Nasal cavity respiratory epithelium epithelial cell of viscerocranial mucosa (primary cell): Measurements from ENCODE around the gene EXD3. TPM values are rescaled to one million over a fixed set of nuclear protein-coding genes. Genes with fewer than 3 reads are reported as not detected.

Experiments used
- total RNA-seq: library from RNA; depleted of rRNA; stranded (reverse); fragments of >200 nt; gene quantifications from 2 replicates; pipeline ENCODE4 v1.2.3, GENCODE V29; 2014

Gene EXD3
- total RNA-seq = 6.5 and 10.6 TPM in 2 replicates

GRCh38 chr9:137422604-137423513, at the start of gene EXD3, which contains the start of gene NOXA1:
Gene EXD3 (minus strand): TSS chr9:137423162. CDS start chr9:137395357, 27,805 bp downstream.
Gene NOXA1 (plus strand): TSS chr9:137423393. CDS start chr9:137423530, 137 bp downstream.

DNA sequence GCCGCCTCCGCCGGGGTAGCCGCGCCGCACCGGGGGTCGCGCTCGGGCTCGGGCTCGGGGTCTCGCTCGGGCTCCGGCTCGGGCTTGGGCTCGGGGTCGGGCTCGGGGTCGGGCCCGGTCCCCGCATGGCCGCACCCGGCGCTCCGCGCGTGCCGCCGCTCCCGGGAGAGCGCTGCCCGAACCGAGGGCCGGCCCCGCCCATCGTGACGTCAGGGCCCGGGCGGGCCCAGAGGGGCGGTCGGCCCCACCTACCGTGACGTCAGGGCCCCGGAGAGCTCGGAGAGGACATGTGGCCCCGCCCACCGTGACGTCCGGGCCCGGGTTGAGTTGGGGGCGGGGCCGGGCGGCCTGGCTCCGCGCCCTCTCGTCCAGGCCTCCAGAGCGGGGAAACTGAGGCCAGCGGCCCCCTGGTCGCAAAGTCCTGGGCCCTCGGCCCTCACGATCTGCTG, 36.2 kb upstream of the EXD3 start, which contains the start of gene NSMF:
Gene NSMF (minus strand): TSS at position 183 of the 449 bp plus-strand sequence. CDS start 232 bp downstream, outside the sequence.

GRCh38 chr9:137441289-137441934, 18.4 kb upstream of the EXD3 start, which contains the start of gene ENTPD8:
Gene ENTPD8 (minus strand): TSS chr9:137441357. CDS start chr9:137438285, 3,072 bp downstream.

GRCh38 chr9:137302118-137302448, 120.9 kb downstream of the EXD3 start, which contains the start of gene NRARP:
Gene NRARP (minus strand): TSS chr9:137302271. CDS start chr9:137301928, 343 bp downstream.

DNA sequence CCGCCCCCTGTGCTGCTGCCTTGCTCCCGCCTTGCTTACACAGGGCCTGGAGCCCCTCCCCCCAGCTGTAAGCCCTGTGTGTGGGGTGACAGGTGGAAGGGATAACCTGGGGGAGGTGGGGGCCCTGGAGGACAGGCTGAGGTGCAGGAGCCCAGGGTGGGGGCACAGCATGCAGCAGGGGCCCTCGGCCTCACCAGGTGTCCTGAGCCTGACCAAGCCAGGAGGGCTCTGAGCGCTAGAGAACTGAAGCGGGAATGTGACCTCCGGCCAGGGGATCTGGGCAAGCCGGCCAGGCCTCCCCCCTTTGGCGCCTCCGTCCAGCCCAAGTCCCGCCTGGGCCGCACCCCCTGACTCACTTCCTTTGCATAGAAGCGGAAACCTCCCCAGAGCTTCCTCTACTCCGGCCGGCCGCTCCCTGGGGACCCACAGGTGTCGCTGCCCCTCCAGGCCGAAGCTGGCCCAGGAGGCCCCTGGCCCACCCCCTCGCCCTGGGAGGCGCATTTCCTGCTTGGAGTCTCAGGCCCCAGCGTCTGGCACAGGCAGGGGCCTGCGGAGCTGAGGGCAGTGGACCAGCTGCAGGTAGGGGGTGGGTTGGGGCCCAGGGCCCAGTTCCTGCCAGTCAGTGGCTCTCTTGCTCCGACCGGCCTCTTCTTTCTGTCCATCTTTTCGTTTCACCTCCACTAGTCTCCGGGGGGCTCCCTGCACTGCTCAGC, 145.5 kb downstream of the EXD3 start, which contains the start of gene TOR4A:
Gene TOR4A (plus strand): TSS at position 398 of the 713 bp plus-strand sequence. CDS start 964 bp downstream, outside the sequence.

Other genes with a start within 250 kb of the EXD3 start
- gene ANAPC2, start 234.6 kb downstream of the EXD3 start, total RNA-seq = 17.4 and 24.1 TPM in 2 replicates
- 46.5 and 57.4 TPM in 2 replicates for gene SSNA1, start 234.5 kb downstream of the EXD3 start, total RNA-seq
- gene TPRN, start 222.4 kb downstream of the EXD3 start, total RNA-seq = 3.6 and 4.8 TPM in 2 replicates
- gene TMEM203, start 217.5 kb downstream of the EXD3 start, total RNA-seq = 33.0 and 38.3 TPM in 2 replicates
- 5.8 and 7.3 TPM in 2 replicates for gene NDOR1, start 217.5 kb downstream of the EXD3 start, total RNA-seq
- 0.34 and 0.78 TPM in 2 replicates for gene RNF208, start 200.9 kb downstream of the EXD3 start, total RNA-seq
- 1.6 and 3.8 TPM in 2 replicates for gene CYSRT1, start 198.0 kb downstream of the EXD3 start, total RNA-seq
- gene RNF224, start 195.7 kb downstream of the EXD3 start, total RNA-seq = under 0.01 and 0.28 TPM in 2 replicates
- under 0.01 TPM in 1 of 2 replicates, not detected in the other for gene SLC34A3, start 192.3 kb downstream of the EXD3 start, total RNA-seq
- gene TUBB4B, start 181.9 kb downstream of the EXD3 start, total RNA-seq = 97.1 and 124 TPM in 2 replicates
- not detected in 2 replicates for gene STPG3, start 171.9 kb downstream of the EXD3 start, total RNA-seq
- gene NELFB, start 167.8 kb downstream of the EXD3 start, total RNA-seq = 54.0 and 66.1 TPM in 2 replicates
- 14.7 and 34.9 TPM in 2 replicates for gene TOR4A, start 145.4 kb downstream of the EXD3 start, total RNA-seq
- 6.2 and 23.3 TPM in 2 replicates for gene NRARP, start 120.9 kb downstream of the EXD3 start, total RNA-seq
- gene NOXA1, start 231 bp upstream of the EXD3 start, total RNA-seq = 0.68 and 3.3 TPM in 2 replicates
- gene ENTPD8, start 18.2 kb upstream of the EXD3 start, total RNA-seq = 0.36 TPM in 1 of 2 replicates, not detected in the other
- gene NSMF, start 36.2 kb upstream of the EXD3 start, total RNA-seq = 18.8 and 30.0 TPM in 2 replicates
- under 0.01 and 0.43 TPM in 2 replicates for gene PNPLA7, start 127.2 kb upstream of the EXD3 start, total RNA-seq
- gene MRPL41, start 128.7 kb upstream of the EXD3 start, total RNA-seq = 32.2 and 63.2 TPM in 2 replicates
- 23.6 and 23.7 TPM in 2 replicates for gene DPH7, start 155.8 kb upstream of the EXD3 start, total RNA-seq
- gene ZMYND19, start 167.3 kb upstream of the EXD3 start, total RNA-seq = 27.5 and 40.3 TPM in 2 replicates
- 98.4 and 104 TPM in 2 replicates for gene ARRDC1, start 182.5 kb upstream of the EXD3 start, total RNA-seq
- gene EHMT1, start 195.8 kb upstream of the EXD3 start, total RNA-seq = 47.2 and 82.1 TPM in 2 replicates